ENCODE results near the gene BTBD7. TPM values are rescaled to one million over a fixed set of nuclear protein-coding genes. Genes with fewer than 3 reads are reported as not detected.

The BTBD7 gene
- total RNA-seq, 2 experiments from 2014 or later, result 16.6 to 17.2 TPM

- POLR2A ChIA-PET, result no interaction called here
- CTCF ChIA-PET, result no interaction called here
Measured at GRCh38 chr14:93306812-93307211, 26.0 kb downstream of the BTBD7 start.

GRCh38 chr14:93305725-93306418 is 27.0 kb downstream of the BTBD7 start:
- ChIA-PET POLR2A (no interaction called here), CTCF (no interaction called here)

- POLR2A ChIA-PET, result no interaction called here
- CTCF ChIA-PET, result no interaction called here
Measured at GRCh38 chr14:93304771-93305170, 28.1 kb downstream of the BTBD7 start.

- POLR2A ChIA-PET, result no interaction called here
- CTCF ChIA-PET, result no interaction called here
Measured at GRCh38 chr14:93303659-93304058, 29.2 kb downstream of the BTBD7 start.

- ChIA-PET CTCF (no interaction called here), POLR2A (no interaction called here)
Measured at GRCh38 chr14:93302688-93303581, 29.9 kb downstream of the BTBD7 start.

GRCh38 chr14:93301821-93302447 is 30.9 kb downstream of the BTBD7 start:
- ChIA-PET CTCF (no interaction called here), POLR2A (no interaction called here)

GRCh38 chr14:93299866-93300265 is 33.0 kb downstream of the BTBD7 start:
- CTCF ChIA-PET, result no interaction called here
- POLR2A ChIA-PET, result no interaction called here

GRCh38 chr14:93299416-93299815 is 33.4 kb downstream of the BTBD7 start:
- CTCF ChIA-PET, result no interaction called here
- POLR2A ChIA-PET, result no interaction called here

GRCh38 chr14:93295541-93296220 is 37.2 kb downstream of the BTBD7 start:
- POLR2A ChIA-PET, result no interaction called here
- CTCF ChIA-PET, result no interaction called here

- ChIA-PET CTCF (no interaction called here), POLR2A (no interaction called here)
Measured at GRCh38 chr14:93286212-93286890, 46.5 kb downstream of the BTBD7 start.

- ChIA-PET POLR2A (no interaction called here), CTCF (no interaction called here)
Measured at GRCh38 chr14:93285044-93285443, 47.8 kb downstream of the BTBD7 start.

GRCh38 chr14:93281937-93282336 is 50.9 kb downstream of the BTBD7 start:
- ChIA-PET CTCF (no interaction called here), POLR2A (no interaction called here)

GRCh38 chr14:93280743-93281142 is 52.1 kb downstream of the BTBD7 start:
- POLR2A ChIA-PET, result no interaction called here
- CTCF ChIA-PET, result no interaction called here

GRCh38 chr14:93276031-93276716 is 56.7 kb downstream of the BTBD7 start:
- ChIA-PET POLR2A (no interaction called here), CTCF (no interaction called here)

- POLR2A ChIA-PET, result no interaction called here
- CTCF ChIA-PET, result no interaction called here
Measured at GRCh38 chr14:93274055-93274806, 58.6 kb downstream of the BTBD7 start.

- POLR2A ChIA-PET, result no interaction called here
Measured at GRCh38 chr14:93271111-93271510, 61.7 kb downstream of the BTBD7 start.

GRCh38 chr14:93269341-93270068 is 63.3 kb downstream of the BTBD7 start:
- POLR2A ChIA-PET, result interaction anchor here (0.7 kb wide), 1 partner anchor 22 kb away, joined by 6 read pairs; no protein-coding TSS in a partner anchor
- CTCF ChIA-PET, result no interaction called here

More at GRCh38 chr14:93271111-93271510, 61.7 kb downstream of the BTBD7 start:
- CTCF ChIA-PET, result interaction anchor here (0.5 kb wide), 1 partner anchor 897 kb away, joined by 3 read pairs; no protein-coding TSS in a partner anchor

GRCh38 chr14:93268406-93268805 is 64.4 kb downstream of the BTBD7 start:
- CTCF ChIA-PET, result interaction anchor here (0.6 kb wide), 1 partner anchor 127 kb away, joined by 4 read pairs; no protein-coding TSS in a partner anchor
- POLR2A ChIA-PET, result interaction anchor here (0.7 kb wide), 1 partner anchor 23 kb away, joined by 6 read pairs; no protein-coding TSS in a partner anchor
